Small intestine (tissue), 7 donors: Measurements from ENCODE around the gene OPN3. TPM values are rescaled to one million over a fixed set of nuclear protein-coding genes. Genes with fewer than 3 reads are reported as not detected.

ENCODE experiments used
- DNase-seq, 2 donors: peaks; one replicate each; pipeline versions ENCODE4 v3.0.0 to v3.0.0-alpha.2; 2013
- FAIRE-seq: peaks from 2 replicates; lab custom pipeline; 2012; peaks lifted over from hg19 to GRCh38; lab: Jason Lieb, UNC
- H3K27ac ChIP-seq, 3 donors: one replicate each; pipeline ENCODE4 v1.5.1; 2013; ENCODE audit warnings: low read length in 2 of 3, mild to moderate bottlenecking in 2 of 3, control low read depth in 1 of 3, inconsistent platforms in 1 of 3, low read depth in 1 of 3, moderate library complexity in 1 of 3
- H3K27me3 ChIP-seq, 3 donors: one replicate each; pipeline ENCODE4 v1.6.1; 2013; ENCODE audit warnings: low read length in 3 of 3, inconsistent platforms in 1 of 3; ENCODE audit not compliant: control insufficient read depth in 3 of 3, insufficient read depth in 3 of 3
- H3K36me3 ChIP-seq, 3 donors: one replicate each; pipeline ENCODE4 v1.6.1; 2013; ENCODE audit warnings: low read length in 3 of 3, inconsistent platforms in 1 of 3, low read depth in 1 of 3, mild to moderate bottlenecking in 1 of 3, moderate library complexity in 1 of 3; ENCODE audit not compliant: control insufficient read depth in 3 of 3, insufficient read depth in 2 of 3
- H3K4me1 ChIP-seq, 3 donors: one replicate each; pipeline ENCODE4 v1.6.1; 2013; ENCODE audit warnings: low read length in 2 of 3, inconsistent platforms in 1 of 3, low read depth in 1 of 3, mild to moderate bottlenecking in 1 of 3, moderate library complexity in 1 of 3; ENCODE audit not compliant: control insufficient read depth in 3 of 3, insufficient read depth in 2 of 3
- H3K4me3 ChIP-seq, 3 donors: one replicate each; pipeline ENCODE4 v1.5.1; 2013; ENCODE audit warnings: low read length in 3 of 3, control low read depth in 1 of 3, inconsistent platforms in 1 of 3, low read depth in 1 of 3, mild to moderate bottlenecking in 1 of 3, moderate library complexity in 1 of 3
- H3K9me3 ChIP-seq, 2 donors: one replicate each; pipeline ENCODE4 v1.6.1; 2013; ENCODE audit warnings: low read depth in 1 of 2, low read length in 1 of 2; ENCODE audit not compliant: control insufficient read depth in 2 of 2, insufficient read depth in 1 of 2
- WGBS, 3 donors: extraction: QIAGEN DNeasy Blood & Tissue Kit; methylation state at CpG; one replicate each; pipeline ENCODE4 v1.1.7; 2013; 5-methylcytosine and 5-hydroxymethylcytosine counted together
- polyA plus RNA-seq, 4 donors: library from polyadenylated mRNA; stranded (reverse) in 3 of 4; unstranded in 1 of 4; fragments of 200-250 nt in 3 of 4; fragments of 120-200 nt in 1 of 4; gene quantifications; one replicate each; pipeline versions ENCODE4 v1.2.1 to v1.2.3, GENCODE V29; 2013
- donor health status: healthy with polysubstance abuse.
- donor health status: control.
- donor health status: control.
- donor health status: Bipolar disorder and iron deficiency.
- donor health status: healthy.

OPN3 gene
- polyA plus RNA-seq, 4 donors = 5.0 to 27.9 (median 8.6) TPM

- H3K36me3 ChIP-seq = no peaks in the 10 kb centered on the region
- no peak for DNase-seq
- FAIRE-seq = no peak
- peaks cover 0 to 2% of the 10 kb centered on the region in 2 donors for H3K9me3 ChIP-seq
- no peak overlapping the region for H3K27ac ChIP-seq
- no peak overlapping the region for H3K4me3 ChIP-seq
- 89 to 91% (median 90%) methylated on average over 3 of the region's 3 CpGs for WGBS, 3 donors
- H3K27me3 ChIP-seq = no peaks in the 10 kb centered on the region
- no peaks in the 10 kb centered on the region for H3K4me1 ChIP-seq
Measured at GRCh38 chr1:241658081-241658793, 18.1 kb upstream of the OPN3 start.

- FAIRE-seq = no peak
- Histone ChIP-seq H3K4me1 (no peaks in the 10 kb centered on the region), H3K27ac (no peak overlapping the region), H3K9me3 (peaks cover 0 to 2% of the 10 kb centered on the region in 2 donors), H3K27me3 (no peaks in the 10 kb centered on the region), H3K36me3 (no peaks in the 10 kb centered on the region), H3K4me3 (no peak overlapping the region)
- DNase-seq = no peak
- 55 to 83% (median 70%) methylated on average over 1 of the region's 1 CpG for WGBS, 3 donors
Measured at GRCh38 chr1:241654641-241655040, 14.5 kb upstream of the OPN3 start.

- Histone ChIP-seq H3K4me1 (no peaks in the 10 kb centered on the region), H3K27ac (no peak overlapping the region), H3K27me3 (no peaks in the 10 kb centered on the region), H3K4me3 (no peak overlapping the region), H3K36me3 (no peaks in the 10 kb centered on the region), H3K9me3 (peaks cover 0 to 2% of the 10 kb centered on the region in 2 donors)
- FAIRE-seq = no peak
- no peak for DNase-seq
- WGBS, 3 donors = 45 to 58% (median 49%) methylated on average over 1 of the region's 1 CpG
Measured at GRCh38 chr1:241654019-241654418, 13.8 kb upstream of the OPN3 start.

GRCh38 chr1:241652012-241652411, 11.8 kb upstream of the OPN3 start, which contains the start of gene WDR64:
TSS of gene WDR64 (plus strand) at chr1:241652281. CDS start at chr1:241652485, 204 bp downstream.
- Histone ChIP-seq H3K4me3 (no peak within 1 kb of the TSS), H3K9me3 (no peaks in the 10 kb centered on the region), H3K4me1 (no peaks in the 10 kb centered on the region), H3K27me3 (no peaks in the 10 kb centered on the region), H3K36me3 (no peaks in the 10 kb centered on the region), H3K27ac (no peak within 1 kb of the TSS)
- FAIRE-seq (no peak), DNase-seq (no peak)
- 84 to 89% (median 89%) methylated on average over 4 of the region's 4 CpGs for WGBS, 3 donors

GRCh38 chr1:241648159-241648558, 8.0 kb upstream of the OPN3 start:
- H3K36me3 ChIP-seq = no peaks in the 10 kb centered on the region
- DNase-seq = no peak
- no peak overlapping the region for H3K4me3 ChIP-seq
- no peaks in the 10 kb centered on the region for H3K27me3 ChIP-seq
- 70 to 86% (median 80%) methylated on average over 1 of the region's 1 CpG for WGBS, 3 donors
- no peaks in the 10 kb centered on the region for H3K4me1 ChIP-seq
- no peak for FAIRE-seq
- H3K27ac ChIP-seq = no peak overlapping the region
- H3K9me3 ChIP-seq = peaks cover 0 to 1% of the 10 kb centered on the region in 2 donors

- H3K4me1 ChIP-seq = no peaks in the 10 kb centered on the region
- no peak for FAIRE-seq
- 75 to 82% (median 79%) methylated on average over 1 of the region's 1 CpG for WGBS, 3 donors
- H3K9me3 ChIP-seq = peaks cover 0 to 4% of the 10 kb centered on the region in 2 donors
- H3K36me3 ChIP-seq = no peaks in the 10 kb centered on the region
- H3K27ac ChIP-seq = no peak overlapping the region
- DNase-seq = no peak
- no peaks in the 10 kb centered on the region for H3K27me3 ChIP-seq
- no peak overlapping the region for H3K4me3 ChIP-seq
Measured at GRCh38 chr1:241647658-241648057, 7.5 kb upstream of the OPN3 start.

- H3K36me3 ChIP-seq = no peaks in the 10 kb centered on the region
- FAIRE-seq = no peak
- 72 to 86% (median 77%) methylated on average over 7 of the region's 7 CpGs for WGBS, 3 donors
- H3K4me3 ChIP-seq = no peak overlapping the region
- H3K27ac ChIP-seq = no peak overlapping the region
- DNase-seq = no peak
- H3K4me1 ChIP-seq = peaks cover 0 to 3% (median 0%) of the 10 kb centered on the region in 3 donors
- H3K9me3 ChIP-seq = peaks cover 0 to 11% of the 10 kb centered on the region in 2 donors
- no peaks in the 10 kb centered on the region for H3K27me3 ChIP-seq
Measured at GRCh38 chr1:241646201-241646600, 6.0 kb upstream of the OPN3 start.

- FAIRE-seq = no peak
- 74 to 88% (median 82%) methylated on average over 4 of the region's 4 CpGs for WGBS, 3 donors
- no peak overlapping the region for H3K27ac ChIP-seq
Measured at GRCh38 chr1:241645199-241645598, 5.0 kb upstream of the OPN3 start.

More at GRCh38 chr1:241645199-241645598, 5.0 kb upstream of the OPN3 start:
- Histone ChIP-seq H3K9me3 (peaks cover 0 to 12% of the 10 kb centered on the region in 2 donors), H3K4me3 (no peak overlapping the region), H3K36me3 (no peaks in the 10 kb centered on the region), H3K27me3 (no peaks in the 10 kb centered on the region), H3K4me1 (peaks cover 0 to 10% (median 2%) of the 10 kb centered on the region in 3 donors)
- DNase-seq = no peak
